HepG2 (cell line): ENCODE results near the gene SH3D21. TPM values are rescaled to one million over a fixed set of nuclear protein-coding genes. Genes with fewer than 3 reads are reported as not detected.

Source experiments
- ARID4A ChIP-seq: sonication (generic); formaldehyde crosslinking; IDR thresholded peaks from 2 replicates; pipeline ENCODE4 v1.5.0; 2020; ENCODE audit warnings: mild to moderate bottlenecking, missing genetic modification reagents, borderline replicate concordance
- POLR2AphosphoS2 ChIP-seq: IDR thresholded peaks from 2 replicates; pipeline ENCODE4 v1.6.1; 2011; ENCODE audit warnings: low read depth, low read length, improper control_type of control experiment
- ZFP90 ChIP-seq: sonication (generic); formaldehyde crosslinking; IDR thresholded peaks from 2 replicates; pipeline ENCODE4 v1.8.0; 2022; ENCODE audit warnings: missing genetic modification reagents, mild to moderate bottlenecking, inconsistent platforms, borderline replicate concordance
- ZNF687 ChIP-seq: sonication (generic); formaldehyde crosslinking; IDR thresholded peaks from 2 replicates; pipeline ENCODE4 v1.5.1; 2020; ENCODE audit warnings: mild to moderate bottlenecking, missing genetic modification reagents, moderate library complexity
- polyA plus RNA-seq, 8 experiments: library from polyadenylated mRNA; depleted of rRNA in 3 of 8; stranded (reverse) in 7 of 8; unstranded in 1 of 8; fragments of >200 nt; fragmentation: Illumina TruSeq in 4 of 8; extraction: Trizol in 4 of 8; gene quantifications; 2 replicates each; pipeline versions ENCODE4 v1.2.1 to v1.2.3, GENCODE V29; 2011 to 2016; ENCODE audit warnings: low read depth in 4 of 8, missing spikeins in 1 of 8, mixed read lengths in 1 of 8; ENCODE audit not compliant: insufficient read depth in 1 of 8
- total RNA-seq, 5 experiments: library from RNA; depleted of rRNA; stranded (reverse); fragments of >200 nt; fragmentation: Illumina TruSeq; extraction: Trizol; gene quantifications; 2 replicates each; pipeline ENCODE4 v1.2.3, GENCODE V29; 2016; ENCODE audit warnings: low read depth in 1 of 5
- TF ChIP-seq, protein P1 (sequence below): sonication (generic); formaldehyde crosslinking; conservative IDR thresholded peaks from 2 replicates; pipeline ENCODE4 v1.8.0; 2022; ENCODE audit warnings: missing genetic modification reagents

SH3D21 gene
- total and polyA plus RNA-seq, 2 of the 13 experiments (the other 11 are each of a cell fraction or from before 2014, with no cell fraction given): 5.1 to 8.6 TPM

GRCh38 chr1:36352910-36353878, 47.0 kb downstream of the SH3D21 start (continued):
- TF ChIP-seq, protein P1, sequence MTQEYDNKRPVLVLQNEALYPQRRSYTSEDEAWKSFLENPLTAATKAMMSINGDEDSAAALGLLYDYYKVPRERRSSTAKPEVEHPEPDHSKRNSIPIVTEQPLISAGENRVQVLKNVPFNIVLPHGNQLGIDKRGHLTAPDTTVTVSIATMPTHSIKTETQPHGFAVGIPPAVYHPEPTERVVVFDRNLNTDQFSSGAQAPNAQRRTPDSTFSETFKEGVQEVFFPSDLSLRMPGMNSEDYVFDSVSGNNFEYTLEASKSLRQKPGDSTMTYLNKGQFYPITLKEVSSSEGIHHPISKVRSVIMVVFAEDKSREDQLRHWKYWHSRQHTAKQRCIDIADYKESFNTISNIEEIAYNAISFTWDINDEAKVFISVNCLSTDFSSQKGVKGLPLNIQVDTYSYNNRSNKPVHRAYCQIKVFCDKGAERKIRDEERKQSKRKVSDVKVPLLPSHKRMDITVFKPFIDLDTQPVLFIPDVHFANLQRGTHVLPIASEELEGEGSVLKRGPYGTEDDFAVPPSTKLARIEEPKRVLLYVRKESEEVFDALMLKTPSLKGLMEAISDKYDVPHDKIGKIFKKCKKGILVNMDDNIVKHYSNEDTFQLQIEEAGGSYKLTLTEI (CRISPR knock-in tag): no peak
- TF ChIP-seq ZFP90: 0 out of 2 replicates have a peak, but pooled peaks have one; percentile 27
- 0 out of 2 replicates have a peak, but pooled peaks have one; percentile 29 for TF ChIP-seq ARID4A
- peak; percentile 78 for TF ChIP-seq ZNF687 (CRISPR knock-in tag)
- no peak for TF ChIP-seq POLR2AphosphoS2
